ENCODE data around the gene PRKACB. TPM values are rescaled to one million over a fixed set of nuclear protein-coding genes. Genes with fewer than 3 reads are reported as not detected.

PRKACB gene
- total RNA-seq, 2 experiments from 2014 or later: 16.6 to 38.5 TPM

DNA sequence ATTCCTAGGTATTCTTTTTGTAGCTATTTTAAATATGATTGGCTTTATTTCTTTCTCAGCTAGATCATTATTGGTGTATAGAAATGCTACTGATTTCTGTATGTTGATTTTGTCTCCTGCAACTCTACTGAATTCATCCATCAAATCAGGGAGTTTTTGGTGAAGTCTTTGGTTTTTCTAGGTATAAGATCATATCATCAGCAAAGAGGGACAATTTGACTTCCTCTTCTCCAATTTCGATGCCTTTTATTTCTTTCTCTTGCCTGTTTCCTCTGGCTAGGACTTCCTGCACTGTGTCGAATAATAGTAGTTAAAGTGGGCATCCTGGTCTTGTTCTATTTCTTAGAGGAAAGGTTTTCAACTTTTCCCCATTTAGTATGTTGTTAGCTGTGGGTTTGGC is 27.5 kb upstream of the PRKACB start:
- Histone ChIP-seq H2AFZ (ENCODE audit: low read length) (no peak overlapping the region), H3K9me2 (ENCODE audit: insufficient read depth, low read length) (no peaks in the 10 kb centered on the region), H3K79me2 (ENCODE audit: insufficient read depth, low read depth, low read length) (no peaks in the 10 kb centered on the region), H3K36me3 (ENCODE audit: insufficient read depth, low read length) (no peaks in the 10 kb centered on the region), H3K4me1 (ENCODE audit: insufficient read depth, low read length, poor library complexity, severe bottlenecking) (no peaks in the 10 kb centered on the region), H4K20me1 (ENCODE audit: insufficient read depth, low read length) (no peaks in the 10 kb centered on the region), H3K9me3 (ENCODE audit: low read length) (no peaks in the 10 kb centered on the region), H3K27ac (ENCODE audit: low read depth, low read length, poor library complexity, severe bottlenecking) (no peak overlapping the region), H3K4me2 (ENCODE audit: low read length) (no peak overlapping the region), H3K4me3 (ENCODE audit: low read depth, low read length, poor library complexity, severe bottlenecking) (no peak overlapping the region)
- CTCF ChIA-PET (ENCODE audit: unreplicated experiment): no interaction called here
- POLR2A ChIA-PET: interaction anchor here (0.6 to 1.2 kb wide), 4 partner anchors 36 to 394 kb away, joined by 3 read pairs; no protein-coding TSS in a partner anchor
- no peak for DNase-seq (ENCODE audit: low spot score)
- intact Hi-C loops (cut with micrococcal nuclease; ENCODE audit: unreplicated experiment): no loop called here
- TF ChIP-seq, protein P1, sequence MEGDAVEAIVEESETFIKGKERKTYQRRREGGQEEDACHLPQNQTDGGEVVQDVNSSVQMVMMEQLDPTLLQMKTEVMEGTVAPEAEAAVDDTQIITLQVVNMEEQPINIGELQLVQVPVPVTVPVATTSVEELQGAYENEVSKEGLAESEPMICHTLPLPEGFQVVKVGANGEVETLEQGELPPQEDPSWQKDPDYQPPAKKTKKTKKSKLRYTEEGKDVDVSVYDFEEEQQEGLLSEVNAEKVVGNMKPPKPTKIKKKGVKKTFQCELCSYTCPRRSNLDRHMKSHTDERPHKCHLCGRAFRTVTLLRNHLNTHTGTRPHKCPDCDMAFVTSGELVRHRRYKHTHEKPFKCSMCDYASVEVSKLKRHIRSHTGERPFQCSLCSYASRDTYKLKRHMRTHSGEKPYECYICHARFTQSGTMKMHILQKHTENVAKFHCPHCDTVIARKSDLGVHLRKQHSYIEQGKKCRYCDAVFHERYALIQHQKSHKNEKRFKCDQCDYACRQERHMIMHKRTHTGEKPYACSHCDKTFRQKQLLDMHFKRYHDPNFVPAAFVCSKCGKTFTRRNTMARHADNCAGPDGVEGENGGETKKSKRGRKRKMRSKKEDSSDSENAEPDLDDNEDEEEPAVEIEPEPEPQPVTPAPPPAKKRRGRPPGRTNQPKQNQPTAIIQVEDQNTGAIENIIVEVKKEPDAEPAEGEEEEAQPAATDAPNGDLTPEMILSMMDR (conservative IDR thresholded peaks at IDR 0.05; ENCODE audit: low read length): no peak
- TF ChIP-seq EZH2phosphoT487 (IDR thresholded peaks at IDR 0.05; ENCODE audit: borderline replicate concordance, low read depth, low read length): no peak
- BruUV-seq (replicated peaks): no TSS peak

DNA sequence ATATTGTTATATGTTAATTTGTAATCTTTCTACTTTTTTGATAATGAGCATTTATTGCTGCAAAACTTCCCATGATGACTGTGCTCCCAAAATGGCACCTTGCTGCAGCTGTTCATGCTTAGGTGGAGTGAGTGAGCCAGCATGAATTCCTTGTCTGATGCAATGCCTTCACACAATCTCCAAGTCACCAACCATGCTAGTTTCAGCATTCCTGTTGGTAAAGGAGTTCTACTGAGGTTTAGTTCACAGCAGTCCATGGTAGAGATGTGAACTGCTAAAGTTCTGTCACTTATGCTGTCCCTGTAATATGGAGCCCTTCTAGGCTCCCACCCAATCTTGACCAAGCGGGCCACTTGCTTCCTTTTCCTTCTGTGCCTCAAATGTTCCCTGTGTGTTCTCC is 26.2 kb upstream of the PRKACB start:
- ChIA-PET POLR2A (interaction anchor here (0.9 kb wide), 1 partner anchor 185 kb away, joined by 5 read pairs; no protein-coding TSS in a partner anchor), CTCF (ENCODE audit: unreplicated experiment) (no interaction called here)
- intact Hi-C loops (cut with micrococcal nuclease; ENCODE audit: unreplicated experiment): no loop called here
- Histone ChIP-seq H3K36me3 (ENCODE audit: insufficient read depth, low read length) (no peaks in the 10 kb centered on the region), H3K9me3 (ENCODE audit: low read length) (no peaks in the 10 kb centered on the region), H3K27ac (ENCODE audit: low read depth, low read length, poor library complexity, severe bottlenecking) (no peak overlapping the region), H3K4me3 (ENCODE audit: low read depth, low read length, poor library complexity, severe bottlenecking) (no peak overlapping the region), H3K9me2 (ENCODE audit: insufficient read depth, low read length) (no peaks in the 10 kb centered on the region), H3K4me2 (ENCODE audit: low read length) (no peak overlapping the region), H3K79me2 (ENCODE audit: insufficient read depth, low read depth, low read length) (no peaks in the 10 kb centered on the region), H4K20me1 (ENCODE audit: insufficient read depth, low read length) (peaks cover under 1% of the 10 kb centered on the region; the same call in 1 of the 2 replicates), H2AFZ (ENCODE audit: low read length) (no peak overlapping the region), H3K4me1 (ENCODE audit: insufficient read depth, low read length, poor library complexity, severe bottlenecking) (no peaks in the 10 kb centered on the region)
- no peak for DNase-seq (ENCODE audit: low spot score)
- TF ChIP-seq, protein P1 (conservative IDR thresholded peaks at IDR 0.05; ENCODE audit: low read length): no peak
- no peak for TF ChIP-seq EZH2phosphoT487 (IDR thresholded peaks at IDR 0.05; ENCODE audit: borderline replicate concordance, low read depth, low read length)
- BruUV-seq (replicated peaks): no TSS peak

DNA sequence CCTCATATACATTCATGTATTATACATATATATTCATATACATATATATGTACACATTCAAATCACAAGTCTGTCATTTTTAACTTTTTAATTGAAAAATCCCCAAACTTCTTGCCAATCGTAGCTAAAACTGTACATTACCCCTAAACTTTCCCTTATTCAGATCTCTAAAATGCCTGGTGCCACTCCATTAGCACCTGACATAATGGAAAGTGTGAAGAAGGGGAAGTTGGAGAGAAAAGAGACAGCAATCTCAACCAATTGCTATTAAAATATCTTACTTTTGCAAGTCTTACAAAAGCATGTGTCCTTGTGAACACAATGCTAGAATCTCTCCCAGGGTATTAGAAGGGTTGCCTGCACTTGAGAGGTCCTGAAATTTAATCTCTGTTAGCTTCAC is 22.7 kb upstream of the PRKACB start:
- intact Hi-C loops (cut with micrococcal nuclease; ENCODE audit: unreplicated experiment): no loop called here
- Histone ChIP-seq H3K4me2 (ENCODE audit: low read length) (no peak overlapping the region), H3K36me3 (ENCODE audit: insufficient read depth, low read length) (no peaks in the 10 kb centered on the region), H4K20me1 (ENCODE audit: insufficient read depth, low read length) (peaks cover 4% of the 10 kb centered on the region; the same call in 1 of the 2 replicates), H3K79me2 (ENCODE audit: insufficient read depth, low read depth, low read length) (no peaks in the 10 kb centered on the region), H3K27ac (ENCODE audit: low read depth, low read length, poor library complexity, severe bottlenecking) (no peak overlapping the region), H2AFZ (ENCODE audit: low read length) (no peak overlapping the region), H3K4me1 (ENCODE audit: insufficient read depth, low read length, poor library complexity, severe bottlenecking) (no peaks in the 10 kb centered on the region), H3K9me2 (ENCODE audit: insufficient read depth, low read length) (no peaks in the 10 kb centered on the region), H3K4me3 (ENCODE audit: low read depth, low read length, poor library complexity, severe bottlenecking) (no peak overlapping the region), H3K9me3 (ENCODE audit: low read length) (no peaks in the 10 kb centered on the region)
- BruUV-seq (replicated peaks): no TSS peak
- TF ChIP-seq, protein P1 (conservative IDR thresholded peaks at IDR 0.05; ENCODE audit: low read length): no peak
- no peak for TF ChIP-seq EZH2phosphoT487 (IDR thresholded peaks at IDR 0.05; ENCODE audit: borderline replicate concordance, low read depth, low read length)
- ChIA-PET POLR2A (interaction anchor here (0.8 kb wide), 1 partner anchor 23 kb away, joined by 3 read pairs; no protein-coding TSS in a partner anchor), CTCF (ENCODE audit: unreplicated experiment) (no interaction called here)
- DNase-seq (ENCODE audit: low spot score): no peak
